HG02623 (cell line): ENCODE data around the gene CTTNBP2NL.

ENCODE experiments used
- ATAC-seq: cut with Tn5 transposase; IDR thresholded peaks from one replicate; pipeline ENCODE4 v1.9.1; 2021; ENCODE audit warnings: moderate library complexity; ENCODE audit not compliant: unreplicated experiment

CTTNBP2NL gene

GRCh38 chr1:112504661-112505399, 108.8 kb downstream of the CTTNBP2NL start:
- no peak for ATAC-seq

GRCh38 chr1:112505400-112505785, 109.4 kb downstream of the CTTNBP2NL start:
- no peak for ATAC-seq

GRCh38 chr1:112505878-112506277, 109.9 kb downstream of the CTTNBP2NL start:
- ATAC-seq, result no peak

DNA sequence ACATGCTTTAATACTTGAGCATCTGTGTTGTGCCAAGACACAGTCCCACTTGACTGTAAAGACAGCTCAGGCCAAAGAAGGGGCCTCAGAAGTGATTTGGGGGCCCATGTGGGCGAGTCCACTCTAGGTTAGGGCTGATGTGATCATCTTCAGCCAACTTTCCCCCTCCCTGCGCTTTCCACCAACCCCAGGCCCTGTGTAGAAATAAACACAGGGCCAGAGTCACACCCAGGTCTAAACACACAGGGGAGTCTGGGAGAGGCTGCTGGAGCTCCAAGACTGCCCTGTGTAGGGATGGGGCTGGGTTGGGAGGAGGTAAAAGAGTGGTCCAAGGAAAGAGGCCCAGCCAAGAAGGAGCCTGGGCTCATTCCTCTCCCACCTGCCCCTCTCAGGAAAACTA, 110.3 kb downstream of the CTTNBP2NL start:
- ATAC-seq, result no peak

GRCh38 chr1:112506731-112507130, 110.7 kb downstream of the CTTNBP2NL start:
- no peak for ATAC-seq

DNA sequence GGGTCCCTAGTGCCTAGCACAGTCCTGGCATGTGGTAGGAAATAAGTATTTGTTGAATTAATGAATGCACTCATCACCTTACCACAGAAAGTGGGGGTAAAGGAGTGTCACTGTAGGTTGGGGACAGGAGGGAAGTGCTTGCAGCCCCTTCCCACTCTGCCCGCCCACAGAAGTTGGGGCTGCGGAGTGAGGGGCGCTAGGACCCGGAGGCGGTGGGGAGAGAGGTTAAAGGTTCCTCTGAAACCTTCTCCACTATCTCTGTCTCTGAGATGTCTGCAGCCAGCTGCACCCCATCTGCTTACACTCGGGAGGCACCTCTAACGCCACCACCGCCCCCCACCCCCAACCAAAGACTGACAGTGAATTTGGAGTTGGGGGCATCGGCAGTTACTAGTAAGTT, 111.3 kb downstream of the CTTNBP2NL start:
- ATAC-seq, result no peak

- no peak for ATAC-seq
Measured at GRCh38 chr1:112507921-112508277, 111.9 kb downstream of the CTTNBP2NL start.

GRCh38 chr1:112508278-112509004, 112.4 kb downstream of the CTTNBP2NL start, which contains the start of gene WNT2B:
WNT2B (plus strand) TSS chr1:112508965; CDS start chr1:112509263, 298 bp downstream.
- ATAC-seq, result peak; percentile 45

GRCh38 chr1:112509005-112509659, 113.1 kb downstream of the CTTNBP2NL start:
- ATAC-seq, result no peak

DNA sequence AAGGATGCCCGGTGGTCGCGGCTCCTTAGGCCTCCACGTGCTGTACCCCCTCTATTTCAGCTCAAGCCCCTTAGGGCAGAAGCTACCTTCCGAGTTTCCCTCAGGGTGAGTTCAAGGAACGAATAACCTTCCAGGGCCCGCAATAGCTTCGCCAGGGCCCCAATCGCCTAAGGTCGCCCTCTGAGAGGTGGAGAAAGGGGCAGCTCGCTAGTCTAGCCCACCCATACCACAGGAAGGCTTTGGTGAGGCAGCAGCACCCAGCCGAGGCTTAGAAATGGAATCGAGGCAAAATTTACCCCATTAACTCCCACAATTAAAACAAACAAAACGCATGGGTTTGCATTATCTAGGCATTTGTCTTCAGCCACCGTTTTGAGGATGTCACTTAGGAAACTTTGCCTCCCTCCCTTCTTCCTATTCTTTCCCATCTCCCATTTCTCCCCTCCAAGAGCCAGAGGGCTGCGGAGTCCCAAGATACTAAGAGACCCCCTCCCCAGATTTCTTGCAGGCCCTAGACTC, 113.7 kb downstream of the CTTNBP2NL start:
- no peak for ATAC-seq

GRCh38 chr1:112510340-112510739, 114.3 kb downstream of the CTTNBP2NL start:
- ATAC-seq, result no peak
